GM04504 (cell line): ENCODE data around the gene ATP1B2.
"Not testable (repeated sequence)": the region's sequence is repeated elsewhere in the genome, so short reads cannot be mapped to it uniquely, and the experiment has no call there.

ENCODE experiments used
- DNase-seq: peaks from one replicate; pipeline ENCODE4 v3.0.0-alpha.2; 2012; ENCODE audit warnings: low read depth

ATP1B2 gene

GRCh38 chr17:7650509-7651096 lies at the start of gene ATP1B2:
Gene ATP1B2, plus strand, starts transcription at chr17:7650926. Its CDS starts 593 bp downstream, at chr17:7651519.
- no peak for DNase-seq

- DNase-seq = no peak
Measured at GRCh38 chr17:7606280-7606679, 44.4 kb upstream of the ATP1B2 start.

- no peak for DNase-seq
Measured at GRCh38 chr17:7610641-7611040, 40.1 kb upstream of the ATP1B2 start.

GRCh38 chr17:7611635-7612293 lies 39.0 kb upstream of the ATP1B2 start:
- DNase-seq = no peak

GRCh38 chr17:7612294-7612640 lies 38.5 kb upstream of the ATP1B2 start:
- DNase-seq = no peak

GRCh38 chr17:7613769-7614424 lies 36.8 kb upstream of the ATP1B2 start:
- peak; percentile 14 for DNase-seq

GRCh38 chr17:7614425-7615264 lies 36.1 kb upstream of the ATP1B2 start, which contains the start of gene FXR2:
Gene FXR2, minus strand, starts transcription at chr17:7614897. Its CDS starts 365 bp downstream, at chr17:7614532.
- DNase-seq = peak; percentile 100

GRCh38 chr17:7615265-7615747 lies 35.4 kb upstream of the ATP1B2 start:
- no peak for DNase-seq

GRCh38 chr17:7618608-7619007 lies 32.1 kb upstream of the ATP1B2 start:
- DNase-seq = no peak

- no peak for DNase-seq
Measured at GRCh38 chr17:7620835-7621234, 29.9 kb upstream of the ATP1B2 start.

GRCh38 chr17:7623661-7624060 lies 27.1 kb upstream of the ATP1B2 start:
- no peak for DNase-seq

- not testable (repeated sequence) for DNase-seq
Measured at GRCh38 chr17:7625749-7626148, 25.0 kb upstream of the ATP1B2 start.

- no peak for DNase-seq
Measured at GRCh38 chr17:7626307-7626706, 24.4 kb upstream of the ATP1B2 start.

GRCh38 chr17:7626956-7627249 lies 23.8 kb upstream of the ATP1B2 start:
- peak; percentile 11 for DNase-seq

- peak; percentile 93 for DNase-seq
Measured at GRCh38 chr17:7627250-7628121, 23.2 kb upstream of the ATP1B2 start, which contains the start of gene SAT2. Gene SAT2, minus strand, starts transcription at chr17:7627821. Its CDS starts 186 bp downstream, at chr17:7627635.

- no peak for DNase-seq
Measured at GRCh38 chr17:7629939-7630571, 20.7 kb upstream of the ATP1B2 start, which contains the start of gene SHBG. Gene SHBG, plus strand, starts transcription at chr17:7630135. Its CDS starts 38 bp downstream, at chr17:7630173.

- DNase-seq = no peak
Measured at GRCh38 chr17:7631398-7632380, 19.0 kb upstream of the ATP1B2 start.

- peak; percentile 15 for DNase-seq
Measured at GRCh38 chr17:7632492-7632894, 18.2 kb upstream of the ATP1B2 start.

GRCh38 chr17:7633093-7633492 lies 17.6 kb upstream of the ATP1B2 start:
- no peak for DNase-seq

- no peak for DNase-seq
Measured at GRCh38 chr17:7634384-7634783, 16.3 kb upstream of the ATP1B2 start.
